Fibroblast of skin of left biceps (primary cell): ENCODE measurements around the gene PPP2R3A.
"Not testable (repeated sequence)": the region's sequence is repeated elsewhere in the genome, so short reads cannot be mapped to it uniquely, and the experiment has no call there.

ENCODE experiments used
- DNase-seq, 2 experiments: peaks; one replicate each; pipeline ENCODE4 v3.0.0-alpha.2; 2013; ENCODE audit warnings: low read depth in 2 of 2

The PPP2R3A gene, protein sequence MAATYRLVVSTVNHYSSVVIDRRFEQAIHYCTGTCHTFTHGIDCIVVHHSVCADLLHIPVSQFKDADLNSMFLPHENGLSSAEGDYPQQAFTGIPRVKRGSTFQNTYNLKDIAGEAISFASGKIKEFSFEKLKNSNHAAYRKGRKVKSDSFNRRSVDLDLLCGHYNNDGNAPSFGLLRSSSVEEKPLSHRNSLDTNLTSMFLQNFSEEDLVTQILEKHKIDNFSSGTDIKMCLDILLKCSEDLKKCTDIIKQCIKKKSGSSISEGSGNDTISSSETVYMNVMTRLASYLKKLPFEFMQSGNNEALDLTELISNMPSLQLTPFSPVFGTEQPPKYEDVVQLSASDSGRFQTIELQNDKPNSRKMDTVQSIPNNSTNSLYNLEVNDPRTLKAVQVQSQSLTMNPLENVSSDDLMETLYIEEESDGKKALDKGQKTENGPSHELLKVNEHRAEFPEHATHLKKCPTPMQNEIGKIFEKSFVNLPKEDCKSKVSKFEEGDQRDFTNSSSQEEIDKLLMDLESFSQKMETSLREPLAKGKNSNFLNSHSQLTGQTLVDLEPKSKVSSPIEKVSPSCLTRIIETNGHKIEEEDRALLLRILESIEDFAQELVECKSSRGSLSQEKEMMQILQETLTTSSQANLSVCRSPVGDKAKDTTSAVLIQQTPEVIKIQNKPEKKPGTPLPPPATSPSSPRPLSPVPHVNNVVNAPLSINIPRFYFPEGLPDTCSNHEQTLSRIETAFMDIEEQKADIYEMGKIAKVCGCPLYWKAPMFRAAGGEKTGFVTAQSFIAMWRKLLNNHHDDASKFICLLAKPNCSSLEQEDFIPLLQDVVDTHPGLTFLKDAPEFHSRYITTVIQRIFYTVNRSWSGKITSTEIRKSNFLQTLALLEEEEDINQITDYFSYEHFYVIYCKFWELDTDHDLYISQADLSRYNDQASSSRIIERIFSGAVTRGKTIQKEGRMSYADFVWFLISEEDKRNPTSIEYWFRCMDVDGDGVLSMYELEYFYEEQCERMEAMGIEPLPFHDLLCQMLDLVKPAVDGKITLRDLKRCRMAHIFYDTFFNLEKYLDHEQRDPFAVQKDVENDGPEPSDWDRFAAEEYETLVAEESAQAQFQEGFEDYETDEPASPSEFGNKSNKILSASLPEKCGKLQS (N-terminal part only)

DNA sequence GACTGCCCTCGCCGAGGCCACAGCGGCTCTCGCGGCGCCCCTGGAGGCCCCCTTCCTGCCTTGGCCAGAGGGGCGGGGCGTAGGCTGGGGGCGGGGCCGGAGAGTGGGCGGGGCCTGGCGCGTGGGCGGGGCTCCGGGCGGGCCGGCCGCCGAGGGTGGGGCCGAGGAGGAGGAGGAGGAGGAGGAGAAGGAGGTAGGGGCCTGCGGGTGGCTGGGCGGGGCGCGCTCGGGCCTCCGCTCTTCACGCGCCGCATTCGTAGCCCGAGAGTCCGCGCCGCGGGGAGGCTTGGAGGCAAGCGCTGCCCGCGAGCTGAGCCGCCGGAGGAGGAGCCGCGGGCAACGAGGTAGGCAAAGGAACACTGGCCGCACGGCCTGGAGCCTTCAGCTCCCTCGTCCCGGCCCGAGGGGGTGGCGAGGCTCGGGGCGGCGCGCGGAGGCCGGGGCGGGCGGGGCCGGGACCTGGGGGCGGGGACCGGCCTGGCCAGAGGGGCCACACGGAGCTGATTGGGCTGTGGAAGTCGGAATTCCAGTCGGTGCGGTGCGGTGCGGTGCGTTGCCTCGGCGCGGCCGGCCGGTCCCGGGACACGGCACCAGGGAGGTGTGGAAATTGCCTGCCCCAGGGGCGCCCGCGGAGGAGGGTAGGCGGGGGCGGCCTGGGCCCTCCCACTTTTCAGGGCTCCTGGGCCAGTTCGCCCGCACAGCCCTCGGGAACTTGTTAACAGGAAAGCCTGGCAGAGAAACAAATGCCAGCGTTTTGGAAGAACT is at the start of gene PPP2R3A:
Gene PPP2R3A (plus strand): TSS at position 223 of the 765 bp plus-strand sequence. CDS start 35,771 bp downstream, outside the sequence.
- peak; percentile 61 to 70 for DNase-seq

DNA sequence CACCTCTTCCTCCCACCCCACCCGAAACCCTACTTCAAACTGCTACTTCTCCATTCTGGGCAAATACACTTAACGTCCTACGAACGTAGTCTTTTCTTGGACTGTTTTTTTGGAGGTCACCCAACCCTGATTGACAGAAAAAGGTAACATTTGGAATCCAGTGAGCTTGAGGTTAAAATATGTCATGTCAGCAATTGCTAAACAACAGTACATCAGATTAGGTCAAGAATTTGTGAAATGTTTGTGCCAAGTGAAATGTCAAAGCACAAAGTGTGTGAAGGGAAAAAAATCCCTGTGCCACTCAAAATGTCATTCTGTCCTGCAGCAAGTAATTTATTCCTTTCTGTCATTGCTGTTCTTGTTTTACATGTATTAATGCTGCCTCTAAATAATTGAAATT is 49.2 kb upstream of the PPP2R3A start:
- DNase-seq, result no peak

DNA sequence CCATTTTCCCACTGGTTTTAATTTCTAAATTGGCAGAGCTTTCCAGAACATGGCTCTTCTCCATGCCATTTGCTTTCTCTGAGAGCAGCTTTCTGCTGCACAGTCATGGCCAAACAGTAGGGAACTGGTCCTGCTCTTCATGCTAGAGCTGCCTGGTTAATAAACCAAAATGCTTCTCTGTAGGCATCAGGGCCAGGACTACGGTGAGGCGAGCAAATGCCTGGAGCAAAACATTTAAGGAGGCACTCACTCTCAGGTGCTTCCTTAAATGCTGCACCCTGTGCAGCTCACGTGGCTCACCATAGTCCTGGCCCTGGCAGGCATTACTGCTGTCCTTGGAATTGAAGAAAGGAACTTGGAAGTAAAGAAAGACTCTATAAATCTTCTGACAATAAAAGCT is 48.5 kb upstream of the PPP2R3A start:
- no peak for DNase-seq

DNA sequence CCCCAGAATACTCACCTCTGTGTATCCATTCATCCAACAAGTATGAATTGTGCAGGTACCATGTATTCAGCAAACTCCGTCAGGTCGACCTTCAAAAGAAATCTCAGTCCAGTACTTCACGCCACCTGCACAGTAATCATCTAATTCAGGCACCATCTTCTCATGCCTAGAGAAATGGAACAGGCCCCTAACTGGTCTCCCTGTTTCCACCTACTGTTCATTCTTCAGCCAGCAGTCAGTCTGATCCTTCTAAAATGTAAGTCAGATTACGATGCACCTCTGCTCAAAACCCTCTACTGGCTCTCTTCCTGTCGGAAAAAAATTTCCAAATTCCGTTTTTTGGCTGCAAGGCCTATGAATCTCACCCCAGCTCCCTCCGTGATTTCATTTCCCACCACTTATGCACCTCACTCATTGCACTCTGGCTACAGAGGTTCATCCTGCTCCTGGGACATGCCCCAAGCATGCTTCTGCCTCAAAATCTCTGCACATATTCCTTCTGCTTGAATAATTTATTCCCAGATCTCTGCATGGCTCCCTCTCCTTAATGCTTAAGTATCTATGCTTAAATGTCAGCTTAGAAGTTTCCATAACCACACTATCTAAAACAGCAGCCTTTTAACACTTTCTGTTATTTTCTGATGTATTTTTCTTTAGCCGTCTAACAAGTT is 47.5 kb upstream of the PPP2R3A start:
- no peak for DNase-seq

DNA sequence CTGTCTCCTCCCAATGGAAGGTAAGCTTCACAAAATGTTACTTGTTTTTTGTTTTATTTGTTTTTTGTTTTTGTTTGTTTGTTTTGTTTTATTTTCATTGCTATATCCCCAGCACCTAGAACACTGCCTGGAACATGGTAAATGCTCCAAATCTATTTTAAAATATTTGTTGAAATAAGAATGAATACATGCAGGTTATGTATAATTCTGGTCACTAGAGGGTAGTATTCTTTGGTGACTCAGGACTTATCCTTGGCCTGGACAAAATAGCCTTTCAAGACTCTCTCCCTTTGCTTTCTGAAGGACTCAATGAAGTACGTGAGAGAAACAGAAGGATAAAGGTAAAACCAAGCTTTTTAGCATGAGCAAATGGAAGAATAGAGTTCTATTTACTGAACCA is 46.9 kb upstream of the PPP2R3A start:
- DNase-seq, result no peak

DNA sequence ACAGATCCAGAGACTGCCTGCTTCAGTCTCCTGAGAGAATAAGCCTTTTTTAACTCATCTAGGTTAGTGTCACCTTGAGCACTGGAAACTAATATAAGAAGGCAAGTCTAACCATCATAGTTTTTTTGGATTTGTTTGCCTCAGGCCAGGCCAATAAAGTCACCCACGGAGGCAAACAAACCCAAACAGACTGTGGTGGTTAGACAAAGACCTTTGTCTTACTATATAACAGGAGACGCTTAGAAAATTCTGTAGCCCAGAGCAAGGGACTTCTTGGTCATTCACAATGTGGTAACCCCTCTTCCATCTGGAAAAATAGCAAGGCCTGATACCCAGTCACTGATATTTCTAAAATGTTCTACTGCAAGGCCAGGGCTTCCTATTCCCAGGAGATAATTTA is 45.3 kb upstream of the PPP2R3A start:
- DNase-seq, result no peak

DNA sequence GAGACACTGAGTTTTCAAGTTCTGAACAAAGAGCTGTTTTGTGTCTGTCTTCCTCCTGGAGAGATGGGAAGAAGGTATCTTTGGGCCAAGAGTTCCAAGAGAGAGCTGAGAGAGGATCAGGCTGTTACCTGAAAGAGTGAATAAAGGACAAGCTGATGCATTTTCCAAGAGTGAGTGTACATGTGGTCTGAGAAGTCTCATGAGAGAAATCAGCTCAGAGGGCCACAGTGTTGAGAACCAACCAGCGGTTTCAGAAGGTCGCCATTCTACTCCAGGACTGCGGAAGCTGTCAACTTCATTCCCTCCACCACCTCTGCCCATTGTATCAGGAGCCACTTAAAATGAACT is 42.7 kb upstream of the PPP2R3A start:
- DNase-seq, result no peak

- DNase-seq, result no peak
Measured at GRCh38 chr3:135924506-135924905, 41.0 kb upstream of the PPP2R3A start.

DNA sequence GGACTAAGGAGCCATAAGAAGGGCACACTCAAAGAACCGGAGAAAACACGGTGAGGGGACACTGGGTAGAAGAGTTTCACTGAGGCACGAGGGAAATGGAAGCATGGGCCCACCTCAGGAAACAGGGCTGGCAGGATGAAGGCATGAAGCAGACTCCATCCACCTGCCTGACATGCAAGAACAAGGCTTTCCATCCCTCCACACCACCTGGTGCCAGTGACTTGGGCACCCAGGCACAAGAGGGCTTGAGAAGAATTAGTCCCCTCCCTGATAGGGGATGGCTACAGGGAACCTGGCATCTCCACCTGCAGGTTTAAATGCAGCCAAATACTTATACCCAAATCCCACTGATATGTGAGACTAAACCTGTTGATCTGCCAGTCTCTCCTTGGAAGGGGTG is 38.9 kb upstream of the PPP2R3A start:
- DNase-seq, result no peak

DNA sequence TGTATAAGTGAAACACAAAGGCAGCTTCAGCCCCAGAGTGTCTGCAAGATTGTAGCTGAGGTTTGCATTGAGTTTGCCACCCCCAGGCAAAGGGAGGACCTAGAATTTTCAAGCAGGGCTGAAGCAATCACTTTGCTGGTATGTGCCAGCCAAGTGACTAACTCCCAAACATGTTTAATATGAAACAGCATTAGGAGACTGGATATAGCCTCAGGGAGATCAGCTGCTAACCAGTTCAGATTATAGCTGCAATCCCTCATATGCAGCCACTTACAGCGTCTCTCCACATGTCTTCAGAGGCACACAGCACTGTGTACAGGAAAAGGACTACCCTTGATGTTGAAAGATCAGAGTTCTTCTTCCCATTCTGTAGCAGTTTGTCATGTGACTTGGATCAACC is 38.4 kb upstream of the PPP2R3A start:
- DNase-seq, result no peak

DNA sequence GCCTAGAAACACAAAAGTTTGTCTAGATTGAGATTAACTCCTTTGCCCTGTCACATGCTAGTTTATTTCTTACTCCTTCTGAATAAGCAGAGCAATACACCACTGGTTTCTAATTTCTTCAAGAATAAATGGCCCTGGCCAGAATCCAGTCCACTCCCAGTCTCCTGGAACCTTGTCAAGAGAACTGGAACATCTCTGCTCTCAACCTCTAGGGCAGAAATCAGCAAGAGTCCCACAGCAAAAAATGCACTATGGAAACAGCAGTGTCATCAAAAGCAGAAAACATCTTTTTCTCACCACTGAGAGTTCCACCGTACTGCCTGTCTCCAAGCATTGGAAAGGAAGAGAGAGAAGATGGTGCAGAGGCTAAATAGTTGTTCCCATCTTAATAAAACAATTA is 35.9 kb upstream of the PPP2R3A start:
- peak in 1 of 2 experiments; percentile 13 for DNase-seq

- no peak for DNase-seq
Measured at GRCh38 chr3:135930255-135930654, 35.3 kb upstream of the PPP2R3A start.

- not testable (repeated sequence) for DNase-seq
Measured at GRCh38 chr3:135935171-135935570, 30.4 kb upstream of the PPP2R3A start.

DNA sequence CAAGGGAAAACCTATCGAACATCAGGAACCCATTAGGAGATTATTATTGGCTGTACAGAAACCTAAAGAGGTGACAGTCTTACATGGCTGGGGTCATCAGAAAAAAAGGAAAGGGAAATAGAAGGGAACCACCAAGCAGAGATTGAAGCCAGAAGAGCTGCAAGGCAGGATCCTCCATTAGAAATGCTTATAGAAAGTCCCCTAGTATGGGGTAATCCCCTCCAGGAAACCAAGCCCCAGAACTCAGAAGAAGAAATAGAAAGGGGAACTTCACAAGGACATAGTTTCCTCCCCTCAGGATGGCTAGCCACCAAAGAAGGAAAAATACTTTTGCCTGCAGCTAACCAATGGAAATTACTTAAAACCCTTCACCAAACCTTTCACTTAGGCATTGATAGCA is 27.8 kb upstream of the PPP2R3A start:
- DNase-seq, result not testable (repeated sequence)

- DNase-seq, result no peak
Measured at GRCh38 chr3:135944831-135945230, 20.7 kb upstream of the PPP2R3A start.

DNA sequence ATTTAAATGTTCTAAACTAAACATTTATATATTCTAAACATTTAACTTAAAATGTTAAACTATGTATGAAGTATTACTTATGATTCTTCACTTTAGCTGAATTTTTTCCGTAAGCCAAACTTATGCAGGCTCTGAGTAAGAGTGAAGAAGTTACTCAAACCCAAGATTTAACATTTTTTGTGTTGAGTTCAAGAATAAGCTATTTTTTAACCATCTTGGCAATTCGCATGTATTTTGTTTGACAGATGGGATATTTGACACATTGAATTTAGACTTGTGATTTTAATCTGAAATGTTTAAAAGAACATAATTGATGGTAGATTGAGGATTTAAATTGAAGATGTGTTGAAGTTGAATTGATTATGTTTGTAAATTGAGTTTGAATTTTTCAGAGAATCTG is 14.6 kb upstream of the PPP2R3A start:
- no peak for DNase-seq

- no peak for DNase-seq
Measured at GRCh38 chr3:135964160-135964955, 1.2 kb upstream of the PPP2R3A start.

DNA sequence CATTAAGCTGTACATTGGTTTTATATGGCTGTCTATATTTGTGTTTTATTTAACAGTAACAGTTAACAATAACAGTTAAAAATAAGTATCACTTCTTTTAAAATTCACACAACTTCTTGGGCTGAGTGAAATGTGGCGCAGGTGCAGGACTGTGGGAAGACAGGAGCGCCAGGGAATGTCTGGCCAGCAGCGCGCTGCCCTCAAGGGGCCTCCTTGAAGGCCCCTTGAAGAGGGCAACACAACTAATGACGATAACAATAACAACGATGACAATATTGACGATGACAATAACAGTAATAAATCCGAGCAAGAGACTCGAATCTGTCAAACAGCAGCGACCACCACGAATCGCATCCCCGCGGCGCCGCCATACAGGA is 411 bp upstream of the PPP2R3A start:
- DNase-seq, result no peak

DNA sequence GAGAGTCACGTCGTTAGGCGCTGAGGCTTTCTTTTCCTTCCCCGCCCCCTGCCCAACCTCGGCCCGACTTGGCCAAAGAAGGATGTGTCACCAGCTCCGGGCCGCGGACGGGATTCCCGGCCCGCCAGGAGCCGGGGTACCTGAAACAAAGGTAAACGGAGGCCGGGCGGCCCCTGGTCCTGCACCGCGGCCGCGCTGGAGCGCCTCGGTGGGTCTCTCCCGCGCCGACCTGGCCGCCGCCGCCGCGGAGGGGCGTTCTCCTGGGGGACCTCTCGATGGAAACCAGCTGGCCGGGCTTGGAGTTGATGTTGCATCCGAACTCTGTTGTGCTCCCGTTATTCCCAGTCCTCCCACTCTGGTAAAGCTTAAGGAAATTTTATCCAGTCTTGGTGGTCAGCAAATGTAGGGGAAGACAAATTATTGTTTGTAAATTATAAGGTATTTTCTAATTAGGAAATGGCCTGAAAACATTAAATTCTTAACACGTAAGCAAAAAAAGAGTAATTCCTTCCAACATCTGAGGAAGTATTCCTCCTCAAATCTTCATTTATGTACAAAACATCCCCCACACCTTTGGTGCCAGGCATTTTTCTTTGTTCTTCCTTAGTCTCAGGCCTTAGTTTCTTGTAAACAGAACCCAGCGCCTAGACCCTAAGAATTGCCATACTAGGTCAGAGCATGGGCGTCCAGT is 888 bp downstream of the PPP2R3A start:
- DNase-seq, result no peak

DNA sequence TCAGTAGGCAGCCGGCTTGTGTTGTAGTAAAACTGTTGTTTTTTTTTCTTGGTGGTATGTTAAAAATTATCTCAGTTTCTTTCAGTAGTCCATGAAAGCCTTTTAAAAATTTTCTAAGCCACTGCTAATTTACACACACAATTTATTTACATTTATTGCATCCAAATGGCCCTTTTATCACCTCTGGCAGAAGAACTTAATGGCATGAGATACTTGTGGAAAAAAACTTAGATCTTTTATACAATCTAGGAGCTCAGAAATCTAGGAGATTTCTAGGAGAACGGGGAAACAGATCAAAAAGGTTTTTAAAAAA is 1.4 kb downstream of the PPP2R3A start:
- DNase-seq, result no peak
